HG03469 (cell line): ENCODE results near the gene SNRPA1.
"Not testable (repeated sequence)": the region's sequence is repeated elsewhere in the genome, so short reads cannot be mapped to it uniquely, and the experiment has no call there.

Experiments
- ATAC-seq: cut with Tn5 transposase; IDR thresholded peaks from one replicate; pipeline ENCODE4 v1.9.1; 2021; ENCODE audit warnings: mild to moderate bottlenecking, moderate library complexity, moderate number of reproducible peaks; ENCODE audit not compliant: unreplicated experiment

The SNRPA1 gene

DNA sequence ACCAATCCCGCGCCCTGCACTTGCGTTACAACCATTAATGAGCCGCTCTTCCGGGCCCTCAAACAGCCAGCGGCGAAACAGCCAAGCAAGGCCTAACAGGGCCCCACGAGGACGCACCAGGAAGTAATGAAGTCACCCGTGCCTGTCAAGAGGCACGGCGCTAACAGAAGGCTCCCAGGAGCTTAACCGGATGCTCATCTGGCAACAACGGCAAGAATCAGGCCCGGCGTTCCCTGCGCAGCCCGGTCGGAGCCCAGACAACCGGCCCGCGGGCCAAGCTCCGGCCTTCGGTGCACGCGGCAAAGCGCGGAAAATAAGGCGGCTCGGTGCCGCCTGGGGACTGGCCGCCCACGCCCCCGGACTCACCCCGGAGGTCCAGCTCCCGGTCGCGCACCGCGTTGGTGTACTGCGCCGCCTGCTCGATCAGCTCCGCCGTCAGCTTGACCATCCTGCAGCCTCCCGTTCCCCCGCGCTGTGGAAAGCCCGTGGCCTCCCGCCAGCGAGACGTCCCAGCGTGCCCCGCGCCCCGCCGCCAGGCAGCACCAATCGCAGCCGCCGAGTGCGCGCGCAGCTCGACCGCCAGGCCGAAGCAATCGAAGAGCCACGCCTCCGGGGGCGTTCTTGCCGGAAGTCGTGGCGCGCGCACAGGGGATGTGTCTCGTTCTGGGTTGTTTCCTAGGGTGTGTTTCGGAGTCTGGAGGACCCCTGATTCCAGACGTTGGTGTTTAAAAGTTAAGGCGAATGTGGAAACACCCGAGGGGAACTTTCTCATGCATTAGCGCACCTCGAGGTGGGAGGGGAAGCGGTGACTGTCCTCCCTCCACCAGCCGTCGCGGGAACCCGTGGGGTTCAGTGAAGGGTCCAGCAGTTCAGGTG is at the start of gene SNRPA1:
TSS of gene SNRPA1 (minus strand) at position 518 of the 876 bp plus-strand sequence. CDS start at position 448, 70 bp downstream.
- peak; percentile 65 for ATAC-seq

- no peak for ATAC-seq
Observed at GRCh38 chr15:101342056-101342455, 47.0 kb upstream of the SNRPA1 start.

DNA sequence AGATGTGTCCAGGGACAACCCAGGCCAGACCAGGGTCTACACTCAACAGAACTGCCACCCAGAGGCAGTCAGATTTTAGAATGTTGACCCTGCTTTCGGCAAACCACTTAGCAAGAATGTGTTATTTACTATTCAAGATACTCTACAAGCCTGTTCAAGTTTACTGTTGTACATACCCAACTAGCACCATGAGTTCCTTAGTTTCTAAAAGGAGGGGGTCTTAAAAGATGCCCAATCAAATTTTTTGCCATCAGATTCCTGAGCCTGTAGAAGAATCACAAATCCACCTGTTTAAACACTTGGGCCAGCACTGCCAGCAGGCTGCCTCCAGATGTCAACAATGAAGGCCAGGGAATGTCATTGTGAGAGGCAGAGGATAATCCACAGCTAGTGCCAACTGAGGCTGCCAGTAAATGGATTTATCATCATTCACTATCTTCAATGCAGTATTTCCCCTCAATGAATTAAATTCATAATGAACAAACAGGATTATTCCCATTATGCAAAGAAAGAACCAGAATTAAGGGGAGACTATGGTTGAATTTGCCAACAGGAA is 43.5 kb upstream of the SNRPA1 start:
- no peak for ATAC-seq

DNA sequence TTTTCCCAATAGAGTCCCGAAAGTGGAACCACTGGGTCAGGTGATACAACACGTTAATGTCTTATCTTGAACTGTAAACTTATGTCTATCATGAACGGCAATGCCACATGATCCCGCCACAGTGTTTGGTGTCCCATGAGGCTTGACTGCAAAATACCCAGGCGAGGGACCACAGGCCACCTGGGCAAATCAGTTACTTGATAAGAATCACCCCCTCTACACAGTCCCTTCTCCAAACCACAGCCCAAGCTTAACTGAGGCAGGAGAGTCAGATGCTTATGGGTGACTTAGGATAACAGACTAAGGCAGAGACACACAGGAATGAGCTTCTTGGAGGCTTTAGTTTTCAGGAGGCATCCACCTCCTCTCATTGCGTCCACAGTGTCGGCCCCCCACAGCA is 42.9 kb upstream of the SNRPA1 start:
- no peak for ATAC-seq

- not testable (repeated sequence) for ATAC-seq
Observed at GRCh38 chr15:101333907-101334789, 39.1 kb upstream of the SNRPA1 start.

DNA sequence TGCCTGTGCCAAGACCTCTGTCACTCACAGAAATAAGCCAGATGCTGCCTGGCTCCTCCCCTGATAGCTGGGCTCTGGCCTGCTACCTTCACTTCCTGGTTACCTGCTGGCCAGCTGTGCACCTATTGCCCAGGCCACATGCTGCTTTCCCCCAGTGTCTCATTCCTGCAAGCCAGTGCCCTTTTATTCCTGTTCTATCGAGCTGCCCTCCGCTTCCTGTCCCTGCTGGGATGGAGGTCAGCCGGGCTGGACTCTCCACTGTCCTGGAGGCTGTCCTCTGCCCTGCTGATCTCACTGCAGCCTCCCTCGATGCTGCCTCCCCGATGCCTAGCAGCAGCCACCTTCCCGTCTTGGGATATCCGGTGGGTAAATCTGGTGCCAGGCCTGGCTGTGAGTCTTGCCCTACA is 37.0 kb upstream of the SNRPA1 start:
- ATAC-seq: no peak

DNA sequence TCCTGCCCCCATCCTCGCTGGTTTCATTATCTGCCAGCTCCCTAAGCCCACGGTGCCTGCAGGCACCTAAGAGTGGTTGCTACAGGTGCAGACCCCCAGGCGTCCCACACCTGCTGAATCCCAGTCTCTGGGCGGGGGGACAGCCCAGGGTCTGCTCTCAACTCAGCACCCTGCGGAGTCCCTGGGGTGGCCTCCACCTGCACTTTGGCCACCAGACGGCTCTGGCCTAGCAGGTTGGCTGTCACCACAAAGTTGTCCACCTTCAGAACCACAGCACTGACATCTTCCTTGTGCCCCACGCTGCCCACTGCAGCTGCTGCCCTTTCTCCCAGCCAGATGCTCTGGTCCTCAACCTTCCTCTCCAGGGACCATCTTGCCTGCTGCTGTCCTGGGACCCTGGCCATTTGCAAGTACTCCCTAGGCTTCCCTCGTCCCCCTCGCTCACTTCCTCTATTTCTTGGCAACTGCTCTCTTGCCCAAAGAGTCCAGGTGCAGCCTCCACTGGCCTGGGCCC is 34.9 kb upstream of the SNRPA1 start:
- no peak for ATAC-seq

DNA sequence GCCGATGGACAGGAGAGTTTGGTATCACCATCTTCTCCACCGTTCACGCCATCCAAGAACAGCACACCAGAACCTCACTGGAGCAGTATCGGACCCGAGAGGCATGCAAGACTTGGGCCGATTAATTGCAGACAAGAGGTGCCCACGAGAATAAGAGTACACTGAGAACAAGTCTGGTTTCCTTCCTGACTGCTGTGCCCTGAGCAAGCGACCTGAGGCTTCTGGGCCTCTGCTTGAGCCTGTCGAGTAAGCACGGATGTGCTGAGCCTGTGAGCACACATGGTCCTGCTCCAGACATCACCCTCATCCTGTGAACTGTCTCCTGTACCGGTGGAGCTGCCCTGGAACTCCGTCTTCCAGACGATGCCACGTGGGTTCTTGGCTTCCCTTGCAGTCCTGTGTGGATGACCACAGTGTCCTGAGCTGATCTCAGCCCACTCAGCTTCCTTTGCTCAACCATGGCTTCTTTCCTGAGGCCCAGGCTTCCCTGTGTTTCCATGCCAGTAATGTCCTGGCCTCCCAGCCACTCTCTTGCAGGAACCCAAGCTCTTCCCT is 34.3 kb upstream of the SNRPA1 start:
- no peak for ATAC-seq

DNA sequence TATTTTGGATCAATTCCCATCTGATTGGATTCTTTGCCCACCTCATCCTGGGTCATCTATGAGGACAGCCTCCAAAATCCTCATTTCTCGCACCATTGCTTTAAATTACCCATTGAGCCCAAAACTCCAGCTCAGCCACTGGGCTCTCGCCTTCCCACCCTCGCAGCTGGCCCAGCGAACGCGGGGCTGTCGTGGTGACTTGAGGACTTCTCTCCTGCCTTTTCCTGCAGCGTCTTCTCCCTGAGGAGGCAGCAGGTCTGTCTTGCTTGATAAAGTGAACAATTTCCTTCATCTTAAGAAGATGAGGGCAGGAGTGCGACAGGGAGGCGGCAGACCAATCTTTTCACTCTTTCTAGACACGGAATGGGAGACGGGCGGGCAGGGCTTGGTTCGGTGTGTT is 33.0 kb upstream of the SNRPA1 start:
- no peak for ATAC-seq

GRCh38 chr15:101327147-101327740 is 32.2 kb upstream of the SNRPA1 start:
- no peak for ATAC-seq

DNA sequence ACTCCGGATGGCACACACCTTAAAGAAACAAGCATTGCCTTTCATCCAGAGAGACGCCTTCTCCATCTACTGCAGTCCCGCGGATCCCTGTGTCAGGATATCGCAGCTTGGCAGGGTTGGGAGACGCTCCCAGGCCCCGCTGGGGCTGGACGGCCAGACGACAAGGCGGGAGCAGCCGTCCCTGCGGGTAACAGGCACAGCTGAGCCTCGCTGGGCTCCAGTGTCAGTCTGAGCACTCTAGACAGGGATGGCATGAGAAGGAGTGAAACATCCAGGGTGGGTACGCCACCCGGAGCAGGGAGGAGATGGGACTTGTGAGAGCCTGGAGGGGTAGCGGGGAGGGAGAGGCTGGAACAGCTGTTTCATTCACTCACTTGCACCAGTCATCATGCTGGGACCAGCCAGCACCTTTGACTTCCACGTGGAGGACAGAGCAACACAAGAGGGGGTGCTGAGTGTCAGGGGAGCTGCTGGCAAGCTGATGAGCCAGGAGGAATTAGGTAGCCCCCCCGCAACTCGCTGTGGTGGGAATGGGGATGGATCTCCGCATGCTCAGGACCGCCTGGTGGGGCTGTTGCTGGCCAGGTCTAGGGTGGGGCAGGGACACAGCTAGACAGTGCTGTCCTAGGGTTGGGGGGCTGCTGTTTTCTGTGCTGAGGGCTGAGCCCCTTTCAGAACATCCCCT is 31.6 kb upstream of the SNRPA1 start:
- no peak for ATAC-seq

DNA sequence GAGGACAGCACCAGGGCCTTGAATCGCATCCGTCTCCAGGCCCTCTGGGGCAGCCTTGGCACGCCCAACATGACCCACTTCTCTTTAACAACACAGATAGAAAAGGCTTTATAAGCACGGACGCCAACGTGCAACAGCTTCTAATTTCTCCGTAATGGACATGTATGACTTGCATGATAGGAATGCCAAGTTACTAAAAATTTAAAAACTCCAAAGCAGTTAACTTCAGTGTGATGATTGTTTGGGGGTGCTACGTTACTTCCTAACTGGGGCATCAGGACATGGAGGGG is 30.9 kb upstream of the SNRPA1 start:
- no peak for ATAC-seq

- no peak for ATAC-seq
Observed at GRCh38 chr15:101325263-101326025, 30.4 kb upstream of the SNRPA1 start.

- no peak for ATAC-seq
Observed at GRCh38 chr15:101324524-101325177, 29.6 kb upstream of the SNRPA1 start.

GRCh38 chr15:101323793-101324523 is 28.9 kb upstream of the SNRPA1 start:
- ATAC-seq: no peak

- ATAC-seq: no peak
Observed at GRCh38 chr15:101322854-101323477, 27.9 kb upstream of the SNRPA1 start.

- ATAC-seq: no peak
Observed at GRCh38 chr15:101322016-101322695, 27.1 kb upstream of the SNRPA1 start.
